Measurements from ENCODE around the gene ZNF605.
A peak's percentile ranks its signal among the peaks of the same experiment; 100 is the strongest.

Gene ZNF605

GRCh38 chr12:132955094-132956010 lies 754 bp downstream of the ZNF605 start:
- H3K27me3 ChIP-seq (replicated peaks; ENCODE audit: insufficient read depth, low read length), result no peaks in the 10 kb centered on the region
- DNase-seq, result no peak
- no peaks in the 10 kb centered on the region for H3K4me1 ChIP-seq (ENCODE audit: low read length)
- H2AFZ ChIP-seq (ENCODE audit: low read length), result no peak overlapping the region; the same call in 1 of the 2 replicates
- no peaks in the 10 kb centered on the region for H3K9me2 ChIP-seq (replicated peaks; ENCODE audit: insufficient read depth, low read length)
- no peak overlapping the region for H3K27ac ChIP-seq (ENCODE audit: low read length)
- no peaks in the 10 kb centered on the region for H3F3A ChIP-seq (ENCODE audit: insufficient read depth, low read length)
- H3K36me3 ChIP-seq (replicated peaks; ENCODE audit: insufficient read depth, low read length), result no peaks in the 10 kb centered on the region
- H3K9me3 ChIP-seq (replicated peaks; ENCODE audit: insufficient read depth, low read length), result no peaks in the 10 kb centered on the region
- H4K20me1 ChIP-seq (ENCODE audit: insufficient read depth, low read length), result no peaks in the 10 kb centered on the region
- H3K79me2 ChIP-seq (ENCODE audit: low read length), result no peaks in the 10 kb centered on the region
- peak overlapping the region; percentile 46; the same call in 1 of the 2 replicates for H3K4me3 ChIP-seq (ENCODE audit: low read length)
- TF ChIP-seq, protein P1, sequence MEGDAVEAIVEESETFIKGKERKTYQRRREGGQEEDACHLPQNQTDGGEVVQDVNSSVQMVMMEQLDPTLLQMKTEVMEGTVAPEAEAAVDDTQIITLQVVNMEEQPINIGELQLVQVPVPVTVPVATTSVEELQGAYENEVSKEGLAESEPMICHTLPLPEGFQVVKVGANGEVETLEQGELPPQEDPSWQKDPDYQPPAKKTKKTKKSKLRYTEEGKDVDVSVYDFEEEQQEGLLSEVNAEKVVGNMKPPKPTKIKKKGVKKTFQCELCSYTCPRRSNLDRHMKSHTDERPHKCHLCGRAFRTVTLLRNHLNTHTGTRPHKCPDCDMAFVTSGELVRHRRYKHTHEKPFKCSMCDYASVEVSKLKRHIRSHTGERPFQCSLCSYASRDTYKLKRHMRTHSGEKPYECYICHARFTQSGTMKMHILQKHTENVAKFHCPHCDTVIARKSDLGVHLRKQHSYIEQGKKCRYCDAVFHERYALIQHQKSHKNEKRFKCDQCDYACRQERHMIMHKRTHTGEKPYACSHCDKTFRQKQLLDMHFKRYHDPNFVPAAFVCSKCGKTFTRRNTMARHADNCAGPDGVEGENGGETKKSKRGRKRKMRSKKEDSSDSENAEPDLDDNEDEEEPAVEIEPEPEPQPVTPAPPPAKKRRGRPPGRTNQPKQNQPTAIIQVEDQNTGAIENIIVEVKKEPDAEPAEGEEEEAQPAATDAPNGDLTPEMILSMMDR (IDR thresholded peaks at IDR 0.05; ENCODE audit: low read length), result no peak
- TF ChIP-seq EZH2phosphoT487 (IDR thresholded peaks at IDR 0.05; ENCODE audit: low read length) (no peak), EZH2 (optimal IDR thresholded peaks at IDR 0.05; ENCODE audit: low read depth, low read length) (no peak)
- no peak overlapping the region for H3K9ac ChIP-seq (ENCODE audit: low read length)
- H3K4me2 ChIP-seq (ENCODE audit: low read depth, low read length), result peak overlapping the region; percentile 27; the same call in 1 of the 2 replicates

GRCh38 chr12:132954471-132955048 lies 1.5 kb downstream of the ZNF605 start:
- no peaks in the 10 kb centered on the region for H3K9me3 ChIP-seq (replicated peaks; ENCODE audit: insufficient read depth, low read length)
- no peaks in the 10 kb centered on the region for H3K36me3 ChIP-seq (replicated peaks; ENCODE audit: insufficient read depth, low read length)
- no peak overlapping the region for H2AFZ ChIP-seq (ENCODE audit: low read length)
- no peak for DNase-seq
- H3K9me2 ChIP-seq (replicated peaks; ENCODE audit: insufficient read depth, low read length), result no peaks in the 10 kb centered on the region
- H4K20me1 ChIP-seq (ENCODE audit: insufficient read depth, low read length), result no peaks in the 10 kb centered on the region
- no peaks in the 10 kb centered on the region for H3K79me2 ChIP-seq (ENCODE audit: low read length)
- TF ChIP-seq, protein P1 (IDR thresholded peaks at IDR 0.05; ENCODE audit: low read length), result no peak
- TF ChIP-seq EZH2 (optimal IDR thresholded peaks at IDR 0.05; ENCODE audit: low read depth, low read length) (no peak), EZH2phosphoT487 (IDR thresholded peaks at IDR 0.05; ENCODE audit: low read length) (no peak)
- H3K27ac ChIP-seq (ENCODE audit: low read length), result no peak overlapping the region
- H3K4me1 ChIP-seq (ENCODE audit: low read length), result no peaks in the 10 kb centered on the region
- no peaks in the 10 kb centered on the region for H3K27me3 ChIP-seq (replicated peaks; ENCODE audit: insufficient read depth, low read length)
- no peaks in the 10 kb centered on the region for H3F3A ChIP-seq (ENCODE audit: insufficient read depth, low read length)
- H3K9ac ChIP-seq (ENCODE audit: low read length), result no peak overlapping the region
- H3K4me3 ChIP-seq (ENCODE audit: low read length), result no peak overlapping the region
- H3K4me2 ChIP-seq (ENCODE audit: low read depth, low read length), result no peak overlapping the region

DNA sequence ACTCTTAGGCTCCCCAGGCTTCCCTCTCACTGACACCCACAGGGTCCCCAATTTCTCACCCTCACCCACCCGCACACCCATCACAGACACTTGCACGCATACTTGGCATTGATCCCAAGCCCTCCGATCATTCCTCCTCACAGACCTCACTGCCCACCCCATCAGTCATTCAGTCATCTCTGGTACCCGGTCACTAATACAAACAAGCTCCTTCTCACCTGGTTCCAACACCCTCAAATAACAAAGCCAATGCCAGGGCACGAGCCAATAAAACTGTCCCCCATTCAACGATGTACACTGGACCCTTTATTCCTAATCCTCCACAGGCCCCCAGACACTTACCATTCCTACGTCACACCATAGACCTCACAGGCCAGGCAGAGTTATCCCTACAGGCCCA lies 2.3 kb downstream of the ZNF605 start:
- H3K27me3 ChIP-seq (replicated peaks; ENCODE audit: insufficient read depth, low read length), result no peaks in the 10 kb centered on the region
- no peak overlapping the region for H3K4me3 ChIP-seq (ENCODE audit: low read length)
- no peaks in the 10 kb centered on the region for H3K4me1 ChIP-seq (ENCODE audit: low read length)
- no peak for DNase-seq
- no peaks in the 10 kb centered on the region for H3F3A ChIP-seq (ENCODE audit: insufficient read depth, low read length)
- H3K27ac ChIP-seq (ENCODE audit: low read length), result no peak overlapping the region
- TF ChIP-seq, protein P1 (IDR thresholded peaks at IDR 0.05; ENCODE audit: low read length), result no peak
- TF ChIP-seq EZH2 (optimal IDR thresholded peaks at IDR 0.05; ENCODE audit: low read depth, low read length), result no peak
- TF ChIP-seq EZH2phosphoT487 (IDR thresholded peaks at IDR 0.05; ENCODE audit: low read length), result no peak
- H3K9me2 ChIP-seq (replicated peaks; ENCODE audit: insufficient read depth, low read length), result no peaks in the 10 kb centered on the region
- H2AFZ ChIP-seq (ENCODE audit: low read length), result no peak overlapping the region
- no peak overlapping the region for H3K9ac ChIP-seq (ENCODE audit: low read length)
- H3K79me2 ChIP-seq (ENCODE audit: low read length), result no peaks in the 10 kb centered on the region
- no peaks in the 10 kb centered on the region for H3K36me3 ChIP-seq (replicated peaks; ENCODE audit: insufficient read depth, low read length)
- H3K4me2 ChIP-seq (ENCODE audit: low read depth, low read length), result no peak overlapping the region
- no peaks in the 10 kb centered on the region for H3K9me3 ChIP-seq (replicated peaks; ENCODE audit: insufficient read depth, low read length)
- no peaks in the 10 kb centered on the region for H4K20me1 ChIP-seq (ENCODE audit: insufficient read depth, low read length)

All from MM.1S (cell line).